Ishikawa (cell line): ENCODE results near the gene ABR.

Experiments
- CEBPB ChIP-seq: IDR thresholded peaks from 2 replicates; pipeline ENCODE4 v1.6.1; 2012
- CREB1 ChIP-seq: IDR thresholded peaks from 2 replicates; pipeline ENCODE4 v1.6.1; 2012; ENCODE audit warnings: low read depth
- EGR1 ChIP-seq: IDR thresholded peaks from 2 replicates; pipeline ENCODE4 v1.6.1; 2012
- EP300 ChIP-seq: IDR thresholded peaks from 2 replicates; pipeline ENCODE4 v1.6.1; 2012; ENCODE audit warnings: borderline replicate concordance
- FOXM1 ChIP-seq: IDR thresholded peaks from 2 replicates; pipeline ENCODE4 v1.6.1; 2012; ENCODE audit warnings: low read depth, borderline replicate concordance
- RAD21 ChIP-seq: IDR thresholded peaks from 2 replicates; pipeline ENCODE4 v1.6.1; 2012; ENCODE audit warnings: low read depth
- TAF1 ChIP-seq: IDR thresholded peaks from 2 replicates; pipeline ENCODE4 v1.6.1; 2012; ENCODE audit warnings: low read depth, mild to moderate bottlenecking
- TCF12 ChIP-seq: IDR thresholded peaks from 2 replicates; pipeline ENCODE4 v1.6.1; 2012; ENCODE audit warnings: low read depth
- TEAD4 ChIP-seq: IDR thresholded peaks from 2 replicates; pipeline ENCODE4 v1.6.1; 2012
- YY1 ChIP-seq: IDR thresholded peaks from 2 replicates; pipeline ENCODE4 v1.6.1; 2012; ENCODE audit warnings: low read depth
- ZBTB7A ChIP-seq: IDR thresholded peaks from 2 replicates; pipeline ENCODE4 v1.6.1; 2012; ENCODE audit warnings: low read depth
- TF ChIP-seq, protein P1 (sequence below): IDR thresholded peaks from 2 replicates; pipeline ENCODE4 v1.6.1; 2012; ENCODE audit warnings: low read depth, mild to moderate bottlenecking
- TF ChIP-seq, protein P2 (sequence below): IDR thresholded peaks from 2 replicates; pipeline ENCODE4 v1.6.1; 2012

DNA sequence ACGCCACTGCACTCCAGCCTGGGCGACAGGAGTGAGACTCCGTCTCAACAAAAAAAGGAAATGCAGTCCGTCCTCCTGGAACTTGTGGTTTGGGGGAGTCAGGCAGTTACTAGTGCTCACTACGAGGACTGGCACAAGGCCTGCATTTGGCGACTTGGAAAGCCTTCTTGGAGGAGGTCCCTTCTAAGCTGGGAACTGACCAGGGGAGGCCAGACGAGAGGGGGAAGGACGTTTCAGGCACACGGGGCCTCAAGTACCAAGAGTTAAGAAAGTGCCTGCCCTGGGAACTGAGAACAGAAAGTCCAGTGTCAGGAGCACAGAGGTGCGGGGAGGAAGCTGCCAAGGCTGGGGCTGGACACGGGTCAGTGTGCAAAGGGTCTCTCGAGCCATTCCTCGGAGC is 89.9 kb downstream of the ABR start:
- TF ChIP-seq CREB1: no peak
- no peak for TF ChIP-seq TCF12
- no peak for TF ChIP-seq RAD21
- TF ChIP-seq, protein P1, sequence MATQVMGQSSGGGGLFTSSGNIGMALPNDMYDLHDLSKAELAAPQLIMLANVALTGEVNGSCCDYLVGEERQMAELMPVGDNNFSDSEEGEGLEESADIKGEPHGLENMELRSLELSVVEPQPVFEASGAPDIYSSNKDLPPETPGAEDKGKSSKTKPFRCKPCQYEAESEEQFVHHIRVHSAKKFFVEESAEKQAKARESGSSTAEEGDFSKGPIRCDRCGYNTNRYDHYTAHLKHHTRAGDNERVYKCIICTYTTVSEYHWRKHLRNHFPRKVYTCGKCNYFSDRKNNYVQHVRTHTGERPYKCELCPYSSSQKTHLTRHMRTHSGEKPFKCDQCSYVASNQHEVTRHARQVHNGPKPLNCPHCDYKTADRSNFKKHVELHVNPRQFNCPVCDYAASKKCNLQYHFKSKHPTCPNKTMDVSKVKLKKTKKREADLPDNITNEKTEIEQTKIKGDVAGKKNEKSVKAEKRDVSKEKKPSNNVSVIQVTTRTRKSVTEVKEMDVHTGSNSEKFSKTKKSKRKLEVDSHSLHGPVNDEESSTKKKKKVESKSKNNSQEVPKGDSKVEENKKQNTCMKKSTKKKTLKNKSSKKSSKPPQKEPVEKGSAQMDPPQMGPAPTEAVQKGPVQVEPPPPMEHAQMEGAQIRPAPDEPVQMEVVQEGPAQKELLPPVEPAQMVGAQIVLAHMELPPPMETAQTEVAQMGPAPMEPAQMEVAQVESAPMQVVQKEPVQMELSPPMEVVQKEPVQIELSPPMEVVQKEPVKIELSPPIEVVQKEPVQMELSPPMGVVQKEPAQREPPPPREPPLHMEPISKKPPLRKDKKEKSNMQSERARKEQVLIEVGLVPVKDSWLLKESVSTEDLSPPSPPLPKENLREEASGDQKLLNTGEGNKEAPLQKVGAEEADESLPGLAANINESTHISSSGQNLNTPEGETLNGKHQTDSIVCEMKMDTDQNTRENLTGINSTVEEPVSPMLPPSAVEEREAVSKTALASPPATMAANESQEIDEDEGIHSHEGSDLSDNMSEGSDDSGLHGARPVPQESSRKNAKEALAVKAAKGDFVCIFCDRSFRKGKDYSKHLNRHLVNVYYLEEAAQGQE: no peak
- TF ChIP-seq YY1: no peak
- no peak for TF ChIP-seq EP300
- no peak for TF ChIP-seq CEBPB
- TF ChIP-seq EGR1: no peak
- no peak for TF ChIP-seq TAF1
- TF ChIP-seq TEAD4: no peak
- TF ChIP-seq, protein P2, sequence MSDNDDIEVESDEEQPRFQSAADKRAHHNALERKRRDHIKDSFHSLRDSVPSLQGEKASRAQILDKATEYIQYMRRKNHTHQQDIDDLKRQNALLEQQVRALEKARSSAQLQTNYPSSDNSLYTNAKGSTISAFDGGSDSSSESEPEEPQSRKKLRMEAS: no peak
- TF ChIP-seq ZBTB7A: no peak
- TF ChIP-seq FOXM1: no peak
